Left renal pelvis (tissue), 4 donors: Measurements from ENCODE around the gene GAST. TPM values are rescaled to one million over a fixed set of nuclear protein-coding genes. Genes with fewer than 3 reads are reported as not detected.

Source experiments
- DNase-seq, 4 donors: peaks; one replicate each; pipeline ENCODE4 v3.0.0-alpha.2; 2013; ENCODE audit warnings: low read depth in 4 of 4, low spot score in 3 of 4
- polyA plus RNA-seq, 4 donors: library from polyadenylated mRNA; unstranded; fragments of 120-200 nt; gene quantifications; one replicate each; pipeline ENCODE4 v1.2.1, GENCODE V29; 2013; ENCODE audit not compliant: insufficient read length in 4 of 4

The GAST gene
- polyA plus RNA-seq, 4 donors, result not detected

DNA sequence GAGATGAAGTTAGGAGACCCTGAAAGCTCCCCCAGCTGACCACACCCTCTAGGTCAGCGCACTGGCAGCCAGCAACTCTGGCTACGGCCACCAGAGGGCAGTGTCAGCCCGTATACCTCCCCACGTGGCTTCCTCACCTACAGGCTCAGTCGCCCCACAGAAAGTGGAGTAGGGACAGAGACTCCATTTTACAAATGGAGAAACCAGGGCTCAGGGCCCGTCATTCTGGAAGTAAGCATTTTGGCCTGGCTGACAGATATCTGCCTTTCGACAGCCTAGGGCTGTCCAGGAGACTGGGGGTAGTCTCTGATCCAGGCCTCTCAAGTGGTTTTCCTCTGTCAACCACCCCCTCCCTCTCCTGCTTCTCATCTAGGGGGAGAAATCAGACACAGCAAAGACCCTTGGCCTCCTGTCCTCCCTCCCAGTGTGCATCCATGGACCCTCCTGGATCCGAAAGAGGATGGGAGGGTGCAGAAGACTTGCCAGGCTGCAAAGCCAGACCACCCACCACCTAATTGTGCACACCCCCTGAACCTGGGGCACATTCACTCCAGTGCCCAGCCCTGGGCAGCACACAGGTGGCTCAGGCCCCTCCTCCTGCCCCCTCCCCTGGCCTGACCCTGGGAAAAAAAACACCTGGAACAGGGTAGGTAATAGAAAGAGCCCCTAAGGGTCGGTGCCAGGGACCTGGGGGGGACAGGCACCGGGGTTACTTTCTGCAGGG is 26.1 kb downstream of the GAST start:
- DNase-seq, result peak; percentile 54 to 73 (median 65)

DNA sequence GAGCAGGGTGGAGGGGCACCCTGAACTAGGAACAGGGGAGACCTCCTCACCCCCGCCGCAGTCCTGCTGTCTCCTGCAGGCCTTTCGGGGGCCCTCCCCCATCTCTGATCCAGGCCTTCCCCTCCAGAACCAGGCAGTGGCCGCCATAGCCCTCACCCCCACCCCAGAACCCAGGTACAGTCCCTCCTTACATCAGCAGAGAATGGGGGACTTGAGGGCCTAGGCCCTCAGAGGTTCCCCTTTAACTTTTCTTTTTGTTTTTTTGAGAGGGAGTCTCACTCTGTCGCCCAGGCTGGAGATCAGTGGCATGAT is 26.6 kb downstream of the GAST start:
- DNase-seq, result no peak

DNA sequence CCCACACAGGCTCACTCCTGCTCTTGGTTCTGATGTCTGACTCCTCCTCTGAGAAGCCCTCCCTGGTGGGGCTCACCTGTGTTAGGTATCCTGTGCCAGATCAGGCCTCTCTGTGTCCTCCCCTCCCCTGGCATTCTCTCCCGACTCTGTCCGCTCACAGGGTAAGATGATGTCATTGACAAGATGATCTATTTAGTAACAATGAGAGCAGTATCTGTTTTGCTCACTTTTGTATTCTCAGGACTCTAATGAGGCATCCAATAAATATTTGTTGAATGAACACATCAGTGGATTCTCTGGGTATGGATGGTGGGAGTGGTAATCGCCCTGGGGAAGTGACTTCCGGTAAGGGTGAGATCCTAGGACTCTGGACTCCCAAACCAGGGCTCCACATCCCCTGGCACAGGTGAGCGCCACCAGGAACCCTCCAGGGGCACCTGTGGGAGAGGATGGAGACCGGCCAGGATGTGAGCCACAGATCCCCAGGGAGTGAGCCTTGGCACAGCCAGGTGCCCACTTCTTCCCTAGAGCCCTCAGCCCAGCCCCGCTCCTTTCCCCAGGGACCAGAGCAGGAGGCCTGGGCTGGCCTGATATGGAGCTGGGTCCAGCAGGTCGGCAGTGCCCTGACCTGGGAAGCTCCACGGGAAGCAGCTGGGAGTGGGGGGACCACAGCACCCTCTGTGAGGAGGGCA is 27.7 kb downstream of the GAST start:
- no peak for DNase-seq

DNA sequence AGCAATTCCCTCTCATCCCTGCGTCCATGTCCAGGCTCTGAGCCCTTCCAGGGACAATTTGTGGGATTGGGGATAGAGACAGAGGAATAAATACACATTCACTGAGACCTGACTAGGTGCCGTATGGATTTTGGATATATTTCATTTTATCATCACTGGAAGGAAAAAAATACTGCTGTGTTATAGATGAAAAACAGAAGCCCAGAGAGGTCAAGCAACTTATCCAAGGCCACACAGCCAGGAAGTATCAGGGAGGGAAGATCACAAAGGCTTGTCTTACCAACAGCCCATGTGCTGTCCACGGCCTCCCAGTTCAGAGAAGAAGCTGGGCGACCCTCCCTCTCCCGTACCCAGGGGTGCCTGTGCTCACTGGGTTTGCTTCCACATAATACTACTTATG is 28.4 kb downstream of the GAST start:
- no peak for DNase-seq

DNA sequence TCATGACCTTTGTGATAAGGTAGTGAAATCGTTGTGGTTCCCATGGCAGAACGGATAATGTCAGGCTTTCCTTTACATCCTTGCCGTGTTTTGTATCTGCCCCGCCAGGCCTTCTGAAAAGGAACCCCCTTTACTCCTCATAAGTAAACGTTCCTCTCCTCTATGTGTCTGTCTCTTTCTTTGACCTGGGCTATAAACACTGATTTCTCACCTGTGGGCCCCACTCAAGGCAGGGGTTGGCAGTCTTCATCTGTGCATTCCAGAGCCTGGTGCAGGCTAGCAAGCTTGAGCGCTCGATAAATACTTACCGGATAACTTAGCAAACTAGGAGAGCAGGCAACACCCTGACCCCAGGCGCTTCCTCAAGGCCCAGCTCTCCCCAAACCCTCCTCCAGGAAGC is 29.6 kb downstream of the GAST start:
- no peak for DNase-seq

DNA sequence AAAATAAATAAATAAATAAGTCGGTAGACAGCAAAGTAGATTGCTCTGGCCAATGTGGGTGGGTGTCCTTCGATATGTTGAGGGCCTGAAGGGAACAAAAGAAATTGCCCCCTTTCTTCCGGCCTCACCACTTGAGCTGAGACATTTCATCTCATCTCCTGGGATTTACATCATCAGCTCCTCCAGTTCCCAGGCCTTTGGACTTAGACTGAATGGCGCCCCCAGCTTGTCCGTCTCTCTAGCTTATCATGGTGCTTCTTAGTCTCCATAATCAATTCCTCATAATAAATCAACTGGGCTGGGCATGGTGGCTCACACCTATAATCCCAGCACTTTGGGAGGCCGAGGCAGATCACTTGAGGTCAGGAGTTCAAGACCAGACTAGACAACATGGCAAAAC is 36.1 kb downstream of the GAST start:
- DNase-seq, result no peak

DNA sequence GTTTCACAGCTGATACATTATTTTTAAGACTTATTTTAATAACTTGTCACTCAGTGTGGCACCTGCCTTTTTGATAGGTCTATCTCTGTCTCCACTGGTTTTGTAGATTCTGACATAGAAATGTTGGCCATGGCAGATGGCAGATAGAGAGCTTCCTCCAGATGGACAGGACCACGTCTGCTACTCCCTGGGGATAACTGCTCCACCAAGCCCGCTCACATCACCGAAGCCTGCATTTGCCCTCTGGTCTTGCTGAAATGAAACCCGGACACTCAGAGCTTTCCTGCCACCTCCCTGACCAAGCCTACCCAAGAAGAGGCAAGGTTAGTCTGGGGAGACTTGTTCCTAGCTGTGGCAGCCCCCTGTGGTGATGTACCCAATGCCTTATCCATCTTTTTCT is 38.7 kb downstream of the GAST start:
- DNase-seq, result no peak

DNA sequence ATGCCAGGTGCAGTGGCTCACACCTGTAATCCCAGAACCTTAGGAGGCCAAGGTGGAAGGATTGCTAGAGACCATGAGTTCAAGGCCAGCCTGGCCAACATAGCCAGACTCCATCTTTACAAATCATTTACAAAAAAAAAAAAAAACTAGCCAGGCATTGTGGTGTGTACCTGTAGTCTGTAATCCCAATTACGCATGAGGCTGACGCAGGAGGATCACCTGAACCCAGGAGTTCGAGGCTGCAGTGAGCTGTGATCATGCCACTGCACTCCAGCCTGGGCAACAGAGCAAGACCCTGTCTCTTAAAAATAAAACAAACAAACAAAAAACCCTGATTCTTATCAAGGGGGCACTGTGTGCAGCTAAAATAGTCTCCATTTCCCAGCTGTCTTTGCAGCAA is 39.2 kb downstream of the GAST start:
- DNase-seq, result no peak

DNA sequence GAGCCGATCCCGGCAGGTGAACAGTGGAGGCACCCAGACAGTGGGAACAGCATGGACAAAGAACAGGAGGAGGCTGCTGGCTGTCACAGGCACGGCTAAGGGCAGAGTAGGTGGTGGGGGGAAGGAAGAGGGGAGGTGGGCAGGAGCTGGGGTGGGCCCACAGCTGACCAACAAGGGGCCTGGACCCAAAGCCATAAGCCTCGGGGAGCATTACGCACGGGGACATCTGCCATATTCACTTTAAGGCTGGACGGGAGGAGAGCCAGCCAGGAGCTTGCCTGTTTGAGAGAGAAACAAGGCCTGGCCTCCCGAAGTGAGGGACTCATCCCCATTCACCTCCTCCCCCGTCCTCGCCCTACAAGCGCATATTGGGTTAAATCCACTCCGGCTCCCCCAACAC is 41.9 kb downstream of the GAST start:
- DNase-seq, result no peak

DNA sequence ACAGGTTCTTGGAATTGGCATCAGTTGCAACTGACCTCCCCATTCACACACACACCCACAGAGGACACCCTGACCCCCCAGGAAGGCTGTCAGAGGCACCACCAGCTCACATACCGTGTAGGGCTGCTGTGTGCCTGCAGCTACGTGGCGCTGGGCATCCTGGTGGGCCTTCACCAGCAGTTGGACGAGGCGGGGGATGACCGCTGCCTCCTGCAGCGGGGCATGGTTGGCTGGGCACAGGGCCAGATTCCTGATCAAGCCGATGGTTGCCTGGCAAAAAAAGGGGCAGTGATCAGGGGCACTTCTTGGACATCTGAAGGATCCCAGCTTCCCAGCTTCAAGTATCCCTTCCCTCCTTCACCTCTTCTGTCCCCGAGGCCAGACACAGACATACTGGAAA is 46.5 kb downstream of the GAST start:
- DNase-seq, result no peak

DNA sequence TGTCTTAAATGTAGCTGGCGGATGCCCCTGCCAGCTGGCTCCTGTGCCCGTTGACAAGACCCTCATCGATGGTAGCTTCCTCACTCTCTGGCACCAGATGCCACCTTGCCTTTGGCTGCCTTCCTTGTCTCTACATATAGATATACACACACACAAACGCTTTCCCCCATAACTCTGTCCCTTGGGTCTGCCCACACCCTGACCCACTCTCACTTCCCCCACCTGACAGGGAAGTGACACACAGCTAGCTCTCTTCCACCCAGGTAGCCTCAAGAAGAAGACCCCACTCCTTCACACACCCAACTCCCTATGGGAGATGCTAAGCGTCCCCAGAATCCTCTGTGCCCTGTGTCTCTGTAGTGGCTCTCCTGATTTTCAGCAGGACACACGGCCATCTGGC is 48.7 kb downstream of the GAST start:
- no peak for DNase-seq

DNA sequence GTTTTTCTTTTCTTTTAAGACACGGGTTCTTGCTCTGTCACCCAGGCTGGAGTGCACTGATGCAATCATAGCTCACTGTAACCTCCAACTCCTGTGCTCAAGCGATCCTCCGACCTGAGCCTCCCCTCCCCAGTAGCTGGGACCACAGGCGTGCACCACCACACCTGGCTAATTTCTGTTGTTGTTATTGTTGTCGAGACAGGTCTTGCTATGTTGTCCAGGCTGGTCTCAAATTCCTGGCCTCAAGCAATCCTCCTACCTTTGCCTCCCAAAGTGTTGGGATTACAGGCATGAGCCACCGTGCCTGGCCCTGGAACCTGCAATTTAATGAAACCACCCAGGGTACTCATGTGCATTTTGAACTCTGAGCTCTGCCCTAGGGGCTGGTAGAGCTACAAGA is 50.3 kb downstream of the GAST start:
- no peak for DNase-seq

DNA sequence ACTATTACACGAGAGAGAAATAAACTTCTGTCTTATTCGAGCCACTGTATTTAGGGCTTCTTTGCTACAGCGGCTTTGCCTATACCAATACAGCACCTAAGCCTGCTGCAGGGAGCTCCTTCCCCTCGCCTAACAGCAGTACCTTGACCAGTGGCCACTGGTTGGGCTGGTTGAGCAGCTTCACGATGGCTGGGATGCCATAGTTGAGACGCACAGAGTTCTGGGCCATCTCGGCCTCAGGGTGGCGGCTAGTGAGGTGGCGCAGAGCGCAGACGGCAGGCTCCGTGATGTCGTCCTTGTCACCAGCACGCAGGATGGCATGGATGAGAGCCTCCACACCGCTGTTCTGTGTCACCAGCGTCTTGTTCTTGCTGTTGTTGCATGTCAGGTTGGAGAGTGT is 50.7 kb downstream of the GAST start:
- no peak for DNase-seq

DNA sequence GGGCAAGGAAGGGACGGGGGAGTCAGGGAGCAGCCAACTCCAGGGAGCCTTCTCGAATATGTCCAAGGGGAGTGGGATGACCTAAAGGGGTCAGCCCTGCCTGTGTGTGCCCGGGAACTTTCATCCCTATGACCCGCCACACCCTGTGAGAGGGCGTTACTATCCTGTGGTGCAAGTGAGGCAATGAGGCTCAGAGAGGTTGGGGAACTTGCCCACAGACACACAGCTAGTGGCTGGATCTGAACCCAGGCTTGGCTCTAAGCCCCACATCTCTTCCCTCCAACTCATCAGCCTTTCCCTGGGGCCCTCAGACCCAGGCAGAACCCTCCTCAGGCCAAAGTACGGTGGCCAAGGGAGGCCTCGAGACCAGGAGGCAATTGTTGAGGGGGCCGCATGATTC is 51.2 kb downstream of the GAST start:
- no peak for DNase-seq

Other genes starting within 250 kb of the GAST start
- not detected for gene KRT32, start 244.9 kb upstream of the GAST start, polyA plus RNA-seq
- gene KRT35, start 231.2 kb upstream of the GAST start, polyA plus RNA-seq, result under 1 TPM in 2 of 4 donors, not detected in 2; 0.07 to 0.09 TPM
- under 1 TPM in 1 of 4 donors, not detected in 3; 0.12 TPM for gene KRT36, start 222.4 kb upstream of the GAST start, polyA plus RNA-seq
- 10 to 100 TPM in 1 of 4 donors, 1 to 10 TPM in 2, under 1 TPM in 1; 0.54 to 37.8 (median 1.9) TPM for gene KRT13, start 206.7 kb upstream of the GAST start, polyA plus RNA-seq
- gene KRT15, start 193.4 kb upstream of the GAST start, polyA plus RNA-seq, result 1 to 10 TPM in 3 of 4 donors, under 1 TPM in 1; 0.72 to 3.1 (median 1.6) TPM
- gene KRT19, start 184.0 kb upstream of the GAST start, polyA plus RNA-seq, result 100 to 1,000 TPM in 3 of 4 donors, 10 to 100 TPM in 1; 22.8 to 304 (median 176) TPM
- gene KRT9, start 140.3 kb upstream of the GAST start, polyA plus RNA-seq, result not detected
- gene KRT14, start 125.4 kb upstream of the GAST start, polyA plus RNA-seq, result under 1 TPM; 0.24 to 0.44 (median 0.36) TPM
- not detected for gene KRT16, start 99.6 kb upstream of the GAST start, polyA plus RNA-seq
- gene KRT17, start 87.8 kb upstream of the GAST start, polyA plus RNA-seq, result 1 to 10 TPM; 1.2 to 3.1 (median 1.5) TPM
- gene EIF1, start 23.4 kb upstream of the GAST start, polyA plus RNA-seq, result 100 to 1,000 TPM; 669 to 825 (median 761) TPM
- 1 to 10 TPM in 2 of 4 donors, under 1 TPM in 2; 0.69 to 1.5 (median 0.92) TPM for gene HAP1, start 22.3 kb downstream of the GAST start, polyA plus RNA-seq
- gene JUP, start 74.4 kb downstream of the GAST start, polyA plus RNA-seq, result 100 to 1,000 TPM in 3 of 4 donors, 10 to 100 TPM in 1; 74.9 to 239 (median 187) TPM
- gene P3H4, start 99.6 kb downstream of the GAST start, polyA plus RNA-seq, result 10 to 100 TPM; 33.9 to 49.4 (median 39.8) TPM
- gene FKBP10, start 100.7 kb downstream of the GAST start, polyA plus RNA-seq, result 100 to 1,000 TPM; 141 to 260 (median 161) TPM
- 100 to 1,000 TPM in 1 of 4 donors, 10 to 100 TPM in 3; 72.3 to 118 (median 91.4) TPM for gene NT5C3B, start 123.9 kb downstream of the GAST start, polyA plus RNA-seq
- gene KLHL10, start 125.5 kb downstream of the GAST start, polyA plus RNA-seq, result under 1 TPM; 0.16 to 0.34 (median 0.26) TPM
- gene KLHL11, start 153.1 kb downstream of the GAST start, polyA plus RNA-seq, result 10 to 100 TPM in 1 of 4 donors, 1 to 10 TPM in 3; 6.7 to 10.9 (median 9.3) TPM
- 10 to 100 TPM; 79.7 to 90.8 (median 86.2) TPM for gene ACLY, start 206.6 kb downstream of the GAST start, polyA plus RNA-seq
- gene ODAD4, start 218.3 kb downstream of the GAST start, polyA plus RNA-seq, result 1 to 10 TPM; 2.0 to 7.5 (median 6.8) TPM